HG03064 (cell line): ENCODE measurements around the gene TCOF1.

ENCODE experiments used
- ATAC-seq: cut with Tn5 transposase; IDR thresholded peaks from one replicate; pipeline ENCODE4 v1.9.1; 2021; ENCODE audit warnings: low read depth; ENCODE audit not compliant: unreplicated experiment

TCOF1 gene

DNA sequence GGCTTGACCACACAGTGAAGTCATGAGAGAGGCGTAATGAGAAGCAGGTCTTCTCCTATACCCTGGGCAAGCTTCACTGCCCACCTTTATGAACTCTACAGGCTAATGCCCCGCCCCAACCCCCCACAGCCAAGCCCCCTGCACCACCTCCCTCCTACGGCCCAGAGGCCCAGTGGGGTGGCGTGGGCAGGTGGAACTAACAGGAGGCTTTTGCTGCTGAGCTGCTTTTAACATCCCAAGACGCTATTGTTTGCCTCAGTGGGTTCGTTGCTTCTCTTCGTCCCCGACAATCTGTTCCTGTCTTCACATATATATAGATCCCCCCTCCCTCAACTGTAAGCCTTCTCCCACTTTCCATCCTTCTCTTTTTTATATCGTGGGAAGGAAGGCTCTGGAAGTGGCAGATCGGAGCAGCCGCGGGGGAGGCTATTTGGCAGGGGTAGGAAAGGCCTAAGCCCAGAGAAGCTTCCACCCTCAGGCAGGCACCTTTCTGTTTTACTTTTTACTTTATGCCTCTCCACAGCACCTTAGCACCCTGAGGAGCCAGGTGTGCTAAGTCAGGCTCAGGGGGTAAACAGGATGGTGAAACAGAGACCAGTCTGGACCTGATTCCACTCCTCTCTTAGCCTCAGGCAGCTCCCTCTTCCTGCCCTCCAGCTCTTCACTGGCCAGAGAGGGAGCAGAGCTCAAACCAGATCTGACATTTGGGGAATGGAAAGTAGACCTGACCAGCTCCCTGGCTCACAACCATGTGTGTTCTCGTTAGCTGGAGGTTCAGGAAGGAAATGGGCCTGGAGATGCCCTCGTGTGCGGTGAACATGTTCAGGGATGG lies 28.7 kb downstream of the TCOF1 start:
- ATAC-seq: no peak

DNA sequence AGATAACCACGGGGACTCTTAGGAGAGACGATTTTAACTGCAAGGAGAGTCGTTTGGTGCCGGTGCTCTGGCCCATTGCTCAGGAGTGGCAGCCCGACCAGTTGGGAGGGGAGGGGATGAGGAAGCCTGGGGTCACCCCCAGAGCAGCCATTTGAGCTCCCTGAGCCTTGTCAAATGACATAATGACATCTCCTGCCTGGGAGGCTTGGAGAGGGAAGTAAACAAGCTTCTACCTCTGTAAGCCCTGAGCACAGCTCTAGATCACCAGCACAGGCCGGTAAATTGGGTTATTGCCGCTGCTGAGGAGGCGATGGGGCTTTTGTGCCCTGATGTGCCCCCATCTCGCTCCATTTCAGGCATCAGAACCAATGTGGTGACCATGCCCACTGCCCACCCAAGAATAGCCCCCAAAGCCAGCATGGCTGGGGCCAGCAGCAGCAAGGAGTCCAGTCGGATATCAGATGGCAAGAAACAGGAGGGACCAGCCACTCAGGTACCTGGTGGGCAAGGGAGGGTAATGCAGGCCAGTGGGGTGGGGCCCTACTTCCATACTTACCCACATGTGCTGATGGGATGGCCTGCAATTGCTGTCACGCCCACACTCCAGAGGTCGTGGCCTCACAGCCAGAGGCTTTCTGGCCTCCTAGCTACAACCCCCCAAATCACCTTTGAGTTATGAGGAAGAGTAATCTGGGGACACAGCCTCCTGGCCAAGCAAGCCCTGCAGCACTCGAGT lies 32.2 kb downstream of the TCOF1 start:
- ATAC-seq: no peak

DNA sequence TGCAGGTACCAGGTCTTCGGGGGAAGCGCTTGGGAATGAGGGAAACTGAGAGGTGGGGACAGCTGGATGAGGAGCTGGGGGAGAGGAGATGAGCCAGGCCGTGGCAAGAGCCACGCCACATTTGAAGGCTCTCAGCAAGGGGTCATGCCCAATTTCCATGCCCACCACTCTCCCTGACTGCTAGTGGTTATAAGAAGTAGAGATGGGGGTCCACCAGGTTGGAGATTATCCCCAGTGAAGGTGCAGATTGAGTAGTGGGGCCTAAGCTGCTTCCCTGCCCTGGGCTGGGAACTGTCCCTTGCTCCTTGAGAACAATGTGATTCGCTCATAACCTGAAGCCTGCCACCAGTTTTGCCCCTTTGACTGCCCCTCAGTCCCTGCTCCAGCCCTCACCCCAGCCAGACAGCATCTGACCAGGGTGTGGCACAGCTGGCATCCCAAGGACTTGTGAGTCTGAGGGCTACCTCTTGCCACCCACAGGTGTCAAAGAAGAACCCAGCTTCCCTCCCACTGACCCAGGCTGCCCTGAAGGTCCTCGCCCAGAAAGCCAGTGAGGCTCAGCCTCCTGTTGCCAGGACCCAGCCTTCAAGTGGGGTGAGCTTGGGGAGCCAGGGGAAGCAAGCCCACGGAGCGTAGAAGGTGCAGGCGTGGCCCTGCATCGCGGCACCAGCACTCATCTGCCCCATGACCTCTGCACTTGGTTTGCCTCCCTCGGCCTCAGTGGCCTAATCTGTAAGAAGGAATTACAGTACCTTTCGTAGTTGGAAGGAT lies 33.8 kb downstream of the TCOF1 start:
- ATAC-seq: no peak

DNA sequence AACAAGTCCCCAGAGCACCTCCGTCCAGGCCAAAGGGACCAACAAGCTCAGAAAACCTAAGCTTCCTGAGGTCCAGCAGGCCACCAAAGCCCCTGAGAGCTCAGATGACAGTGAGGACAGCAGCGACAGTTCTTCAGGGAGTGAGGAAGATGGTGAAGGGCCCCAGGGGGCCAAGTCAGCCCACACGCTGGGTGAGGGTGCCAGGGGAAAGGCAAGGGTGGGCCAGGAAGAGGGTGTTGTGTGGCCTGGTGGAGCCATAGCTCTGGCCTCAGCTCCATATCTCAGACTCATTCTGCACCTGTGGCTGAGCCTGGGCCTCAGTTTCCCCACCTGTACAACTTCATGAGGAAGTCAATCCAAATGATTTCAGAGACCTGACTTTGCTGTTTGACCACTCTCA lies 34.5 kb downstream of the TCOF1 start:
- no peak for ATAC-seq

DNA sequence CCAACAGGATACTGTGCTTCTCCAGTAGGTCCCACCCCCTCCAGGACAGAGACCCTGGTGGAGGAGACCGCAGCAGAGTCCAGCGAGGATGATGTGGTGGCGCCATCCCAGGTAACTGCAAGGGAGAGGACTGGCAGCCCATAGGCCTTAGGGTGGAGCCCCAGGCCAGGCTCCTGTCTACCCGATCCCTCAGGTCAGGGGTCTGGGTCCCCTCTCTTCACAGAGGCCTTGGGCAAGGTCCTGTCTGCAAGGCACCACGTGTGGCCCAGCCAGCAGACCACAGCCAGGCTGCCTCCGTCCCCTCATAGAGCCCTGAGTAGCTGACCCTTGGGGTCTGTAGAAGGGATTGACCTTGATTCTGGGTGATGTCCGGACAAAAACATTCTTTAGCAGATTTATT lies 35.2 kb downstream of the TCOF1 start:
- ATAC-seq: no peak

DNA sequence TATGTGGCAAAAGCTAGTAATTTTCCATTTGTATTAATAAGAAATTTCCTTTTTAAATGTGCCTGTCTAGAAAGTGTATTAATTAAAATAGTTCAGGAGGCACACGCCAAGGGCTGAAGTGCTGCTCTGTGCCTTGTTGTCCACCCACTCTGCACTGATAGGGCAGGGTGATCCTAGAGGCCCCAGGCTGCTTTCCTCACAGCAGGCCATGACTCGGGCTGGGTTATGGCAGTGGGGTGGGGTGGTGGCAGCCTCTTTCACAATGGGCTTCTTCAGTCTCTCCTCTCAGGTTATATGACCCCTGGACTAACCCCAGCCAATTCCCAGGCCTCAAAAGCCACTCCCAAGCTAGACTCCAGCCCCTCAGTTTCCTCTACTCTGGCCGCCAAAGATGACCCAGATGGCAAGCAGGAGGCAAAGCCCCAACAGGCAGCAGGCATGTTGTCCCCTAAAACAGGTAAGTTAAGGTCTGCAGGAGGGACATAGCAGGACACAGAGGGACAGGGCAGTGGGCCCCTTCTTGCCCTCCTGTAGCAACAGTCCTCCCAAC lies 35.7 kb downstream of the TCOF1 start:
- ATAC-seq: no peak

DNA sequence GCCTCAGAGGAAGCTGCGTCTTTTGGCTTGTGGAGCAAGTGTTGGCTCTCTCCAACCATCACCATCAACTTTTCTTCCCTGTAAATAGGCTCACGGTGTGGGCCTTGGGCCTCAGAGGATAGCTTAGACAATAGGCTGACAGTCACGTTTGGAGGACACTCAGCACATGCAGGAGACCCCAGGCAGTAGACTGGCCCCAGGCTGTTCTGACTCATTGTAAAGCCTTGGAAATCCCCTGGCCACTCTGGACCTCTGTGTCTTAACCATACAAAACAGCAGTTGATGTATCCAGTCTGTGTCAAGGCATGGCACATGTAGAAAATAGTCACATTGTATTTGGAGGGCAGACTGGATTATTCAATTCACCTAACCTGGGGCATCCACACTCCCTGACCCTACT lies 36.6 kb downstream of the TCOF1 start:
- ATAC-seq: no peak

DNA sequence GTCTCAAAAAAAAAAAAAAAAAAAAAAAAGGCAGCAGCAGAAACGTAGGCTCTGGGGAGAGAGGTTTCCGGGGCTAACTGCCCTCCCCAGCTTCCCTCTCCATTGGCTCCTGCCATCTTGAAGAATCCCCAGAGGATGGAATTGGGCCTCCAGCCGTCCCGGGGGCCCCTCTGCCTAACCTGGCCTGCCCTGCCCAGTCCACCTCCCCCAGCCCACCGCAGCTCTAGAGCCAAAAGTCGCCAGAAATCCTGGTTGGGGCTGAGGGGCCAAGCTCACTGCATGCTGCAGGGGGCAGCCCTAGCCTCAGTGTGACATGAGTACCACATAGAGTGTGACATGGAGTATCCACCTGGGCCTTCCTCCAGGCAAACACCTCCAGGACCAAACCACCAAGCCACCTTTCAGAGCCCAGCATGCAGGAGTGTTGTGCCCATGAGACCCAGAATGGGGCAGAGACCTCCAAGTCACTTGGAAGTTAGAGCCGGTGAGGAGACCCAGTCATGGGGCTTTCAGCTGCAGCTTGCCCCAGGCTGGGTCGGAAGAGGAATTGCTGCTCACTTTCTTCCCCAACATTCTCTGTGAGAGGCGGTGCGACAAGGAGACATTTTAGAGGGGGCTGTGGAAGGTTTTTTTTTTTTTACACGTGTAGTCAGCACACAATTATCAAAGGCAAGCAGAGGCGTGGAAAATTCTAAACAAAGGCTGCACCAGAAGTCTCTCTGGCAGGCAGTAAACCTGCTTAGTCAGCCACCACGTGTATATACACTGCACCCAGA lies 37.6 kb downstream of the TCOF1 start:
- ATAC-seq: no peak

DNA sequence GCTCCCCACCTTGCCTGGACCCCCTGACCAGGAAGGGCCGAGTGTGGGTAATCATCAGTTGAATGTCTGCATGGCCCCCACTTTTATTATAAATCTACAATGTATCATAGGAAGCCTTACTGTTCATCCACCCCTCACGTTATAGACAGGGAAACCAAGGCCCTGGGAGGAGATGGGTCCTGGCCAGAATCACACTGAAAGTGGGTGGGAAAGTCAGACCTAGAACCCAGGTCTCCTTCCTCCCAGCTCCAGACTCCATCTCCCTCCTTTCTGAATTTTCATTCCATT lies 38.1 kb downstream of the TCOF1 start:
- no peak for ATAC-seq

DNA sequence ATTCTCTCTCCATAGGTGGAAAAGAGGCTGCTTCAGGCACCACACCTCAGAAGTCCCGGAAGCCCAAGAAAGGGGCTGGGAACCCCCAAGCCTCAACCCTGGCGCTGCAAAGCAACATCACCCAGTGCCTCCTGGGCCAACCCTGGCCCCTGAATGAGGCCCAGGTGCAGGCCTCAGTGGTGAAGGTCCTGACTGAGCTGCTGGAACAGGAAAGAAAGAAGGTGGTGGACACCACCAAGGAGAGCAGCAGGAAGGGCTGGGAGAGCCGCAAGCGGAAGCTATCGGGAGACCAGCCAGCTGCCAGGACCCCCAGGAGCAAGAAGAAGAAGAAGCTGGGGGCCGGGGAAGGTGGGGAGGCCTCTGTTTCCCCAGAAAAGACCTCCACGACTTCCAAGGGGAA lies 38.8 kb downstream of the TCOF1 start:
- ATAC-seq: no peak

DNA sequence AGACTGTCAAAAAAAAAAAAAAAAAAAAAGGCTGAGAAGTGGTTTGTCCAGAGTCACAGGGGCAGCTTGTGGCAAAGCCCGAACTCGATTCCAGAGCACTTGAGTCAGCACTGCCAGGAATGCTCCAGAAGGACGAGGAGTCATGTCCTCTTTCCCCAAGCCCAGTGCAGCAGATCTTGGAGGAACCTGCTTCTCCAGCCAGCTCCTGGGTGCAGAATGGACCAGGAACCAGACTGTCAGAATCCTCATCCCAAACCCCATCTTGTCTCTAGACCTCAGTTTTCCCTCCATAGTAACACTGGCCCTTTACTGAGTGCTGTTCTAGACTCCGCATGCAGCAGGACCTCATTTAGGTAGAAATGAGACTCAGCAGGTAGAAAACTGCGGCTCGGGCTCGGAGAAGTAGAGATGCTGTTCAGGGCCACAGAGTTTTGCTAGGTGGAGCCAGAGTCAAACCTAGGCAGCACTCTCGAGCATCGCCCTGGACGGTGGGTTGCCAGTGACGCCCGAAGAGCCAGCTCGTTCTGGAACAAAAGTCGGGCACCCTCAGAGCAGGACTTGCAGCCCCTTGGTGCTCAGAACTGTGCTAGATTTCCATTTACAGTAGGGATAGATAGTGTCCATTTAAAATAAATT lies 39.8 kb downstream of the TCOF1 start:
- no peak for ATAC-seq

DNA sequence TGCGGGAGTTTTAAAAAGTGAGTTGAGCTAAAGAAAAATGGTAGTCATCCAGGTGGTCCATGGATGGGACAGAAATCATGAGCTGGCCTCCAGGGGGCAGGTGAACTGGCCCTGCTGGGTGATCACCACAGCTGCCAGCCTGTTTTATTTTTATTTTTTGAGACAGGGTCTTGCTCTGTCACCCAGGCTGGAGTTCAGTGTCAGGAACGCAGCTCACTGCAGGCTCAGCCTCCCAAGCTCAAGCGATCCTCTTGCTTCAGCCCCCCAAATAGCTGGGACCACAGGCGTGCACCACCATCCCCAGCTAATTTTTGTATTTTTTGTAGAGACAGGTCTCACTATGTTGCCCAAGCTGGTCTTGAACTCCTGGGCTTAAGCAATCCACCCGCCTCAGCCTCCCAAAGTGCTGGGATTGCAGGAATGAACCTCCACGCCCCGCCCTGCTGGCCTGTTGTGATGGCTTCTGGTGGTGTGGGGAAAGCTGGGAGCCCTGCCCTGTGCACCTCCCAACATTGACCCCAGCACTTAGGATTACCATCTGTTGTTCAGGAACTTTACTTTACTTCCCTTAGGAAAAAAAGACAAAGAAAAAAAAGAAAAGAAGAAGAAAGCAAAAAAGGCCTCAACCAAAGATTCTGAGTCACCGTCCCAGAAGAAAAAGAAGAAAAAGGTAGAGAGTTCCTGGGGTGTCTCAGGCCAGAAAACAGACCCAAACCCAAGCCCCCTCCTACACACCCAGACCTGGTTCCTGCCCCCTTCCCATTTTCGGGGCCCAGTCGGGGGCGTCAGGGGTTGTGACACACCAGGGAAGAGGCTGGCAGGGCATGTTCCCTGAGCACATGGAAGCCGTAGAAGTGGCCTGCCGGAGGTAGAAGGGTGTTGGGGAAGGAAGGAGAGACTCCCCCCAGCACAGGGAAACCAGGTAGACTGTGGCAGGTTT lies 40.6 kb downstream of the TCOF1 start:
- no peak for ATAC-seq

DNA sequence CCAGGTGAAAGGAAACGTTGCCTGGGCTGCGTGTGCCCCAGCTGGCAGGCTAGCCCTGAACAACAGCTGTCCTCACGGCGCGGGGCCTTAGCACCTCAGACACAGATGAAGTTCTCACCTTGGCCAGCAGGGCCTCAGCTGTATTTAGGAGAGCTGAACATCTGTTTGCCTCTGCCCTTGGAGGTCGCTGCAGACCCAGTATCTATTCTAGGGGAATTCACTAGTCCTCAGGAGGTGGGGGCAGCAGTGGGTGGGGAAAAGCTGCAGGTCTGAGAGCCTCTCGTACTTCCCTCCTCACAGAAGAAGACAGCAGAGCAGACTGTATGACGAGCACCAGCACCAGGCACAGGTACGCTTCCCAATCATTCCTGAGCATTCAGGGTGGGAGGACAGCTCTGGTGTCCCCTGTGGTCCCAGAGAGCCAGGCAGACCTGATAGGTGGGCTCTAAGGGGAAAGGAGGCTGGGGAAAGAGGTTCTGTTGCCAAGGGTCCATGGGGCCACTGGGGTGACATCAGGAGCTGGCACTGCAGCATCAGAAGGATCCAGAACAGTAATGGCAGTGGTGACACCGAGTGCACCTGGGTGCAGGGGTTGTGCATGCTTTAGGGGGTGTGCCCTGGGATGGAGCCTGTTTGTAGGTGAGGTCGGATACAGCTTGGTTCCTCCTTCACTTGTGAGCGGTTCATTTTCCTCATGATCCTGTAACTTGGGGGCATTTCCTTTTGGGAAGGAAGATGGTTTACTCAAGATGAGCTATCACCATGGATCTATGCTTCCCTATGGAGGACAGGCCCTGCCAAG lies 41.4 kb downstream of the TCOF1 start:
- ATAC-seq: no peak

DNA sequence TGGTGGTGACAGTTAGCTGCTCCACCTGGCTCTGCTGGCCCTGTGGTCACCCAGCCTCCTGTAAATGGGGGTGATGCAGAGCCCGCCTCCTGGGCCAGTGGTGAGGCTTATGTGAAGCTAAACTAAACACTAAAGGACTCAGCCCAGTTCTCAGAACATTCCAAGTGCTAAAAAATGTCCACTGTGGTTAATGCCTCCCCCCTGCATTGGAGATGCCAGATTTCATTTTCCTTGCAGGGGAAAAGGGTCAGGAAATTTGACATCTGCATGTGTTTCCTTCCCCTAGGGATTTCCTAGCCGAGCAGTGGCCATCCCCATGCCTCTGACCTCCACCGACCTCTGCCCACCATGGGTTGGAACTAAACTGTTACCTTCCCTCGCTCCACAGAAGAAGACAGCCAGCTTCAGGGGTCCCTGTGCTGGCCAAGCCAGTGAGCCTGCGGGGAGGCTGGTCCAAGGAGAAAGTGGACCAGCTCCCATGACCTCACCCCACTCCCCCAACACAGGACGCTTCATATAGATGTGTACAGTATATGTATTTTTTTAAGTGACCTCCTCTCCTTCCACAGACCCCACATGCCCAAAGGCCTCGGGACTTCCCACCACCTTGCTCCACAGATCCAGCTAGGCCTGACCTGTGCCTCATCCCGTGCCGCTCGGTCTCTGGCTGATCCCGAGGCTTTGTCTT lies 42.2 kb downstream of the TCOF1 start:
- no peak for ATAC-seq

DNA sequence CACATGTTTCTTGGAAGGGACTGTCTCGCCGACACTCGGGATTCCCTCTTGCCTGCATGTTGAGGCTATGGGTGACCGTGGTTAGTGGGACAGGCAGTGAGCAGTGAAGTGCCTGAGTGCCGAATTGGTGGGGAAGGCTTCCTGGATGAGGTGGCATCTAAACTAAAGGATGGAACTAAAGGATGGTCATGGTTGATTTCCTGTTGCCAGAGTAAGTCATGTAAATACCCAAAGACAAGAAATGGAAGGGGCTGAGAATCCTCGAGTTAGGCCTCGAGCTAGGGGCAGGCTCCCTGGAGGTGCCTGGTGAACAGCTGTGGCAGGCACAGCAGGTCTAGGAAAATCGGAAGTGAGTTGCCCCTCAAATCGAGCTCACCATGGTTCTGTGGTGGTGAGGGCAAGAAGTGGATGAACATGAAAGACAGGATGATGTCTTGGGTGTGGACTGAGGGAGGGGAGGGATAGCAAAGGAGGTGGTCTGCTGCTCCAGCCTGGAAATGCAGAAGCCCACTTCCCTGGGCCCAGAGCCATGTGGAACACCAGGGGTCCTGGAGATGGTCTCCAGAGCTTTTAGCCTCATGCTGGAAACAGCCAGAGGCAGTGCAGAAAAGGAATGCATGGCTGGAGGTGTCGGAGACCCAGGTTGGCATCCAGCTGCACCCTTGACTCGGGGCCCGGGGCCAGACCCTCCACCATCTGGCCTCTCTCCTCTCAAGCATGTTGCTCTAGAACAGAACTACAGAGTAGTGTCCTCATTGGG lies 43.0 kb downstream of the TCOF1 start:
- ATAC-seq: no peak

DNA sequence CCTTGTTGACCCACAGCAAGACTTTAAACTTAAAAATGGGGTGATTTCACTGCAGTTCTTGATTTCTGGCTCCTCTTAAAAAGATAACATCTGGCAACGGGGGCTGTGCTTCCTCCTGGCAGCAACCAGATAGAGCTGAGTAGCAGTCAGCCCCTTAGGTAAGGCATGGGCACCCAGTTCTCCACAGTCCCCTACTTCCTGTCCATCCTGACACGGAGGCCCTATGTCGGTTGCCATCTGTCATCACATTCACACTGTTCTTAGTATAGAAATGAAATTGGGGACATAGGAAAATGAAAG lies 43.5 kb downstream of the TCOF1 start:
- ATAC-seq: no peak
